Left lung (tissue), 10 donors: ENCODE results near the gene SLAMF7. TPM values are rescaled to one million over a fixed set of nuclear protein-coding genes. Genes with fewer than 3 reads are reported as not detected.

Experiments used
- ATAC-seq: fragments of 200-7000 bp; cut with Tn5 transposase; one replicate; pipeline ENCODE4 v1.9.1; 2020; ENCODE audit warnings: moderate library complexity
- DNase-seq, 4 donors: peaks; one replicate each; pipeline ENCODE4 v3.0.0-alpha.2; 2013 to 2020
- H3K27ac ChIP-seq, 2 donors: fragments of 200-600 bp; sonication (generic) in 1 of 2; one replicate each; pipeline versions ENCODE4 v1.5.0 to v1.8.0; 2020 to 2021
- H3K27me3 ChIP-seq, 2 donors: fragments of 200-600 bp; sonication (generic) in 1 of 2; one replicate each; pipeline versions ENCODE4 v1.5.0 to v1.8.0; 2020 to 2021
- H3K36me3 ChIP-seq, 2 donors: fragments of 200-600 bp; sonication (generic) in 1 of 2; one replicate each; pipeline versions ENCODE4 v1.5.0 to v1.8.0; 2020 to 2021
- H3K4me1 ChIP-seq, 2 donors: fragments of 200-600 bp; one replicate each; pipeline ENCODE4 v1.8.0; 2021
- H3K4me3 ChIP-seq, 2 donors: fragments of 200-600 bp; sonication (generic) in 1 of 2; one replicate each; pipeline versions ENCODE4 v1.5.0 to v1.8.0; 2020 to 2021; ENCODE audit warnings: mild to moderate bottlenecking in 1 of 2
- H3K9me3 ChIP-seq, 2 donors: fragments of 200-600 bp; sonication (generic) in 1 of 2; one replicate each; pipeline versions ENCODE4 v1.5.0 to v1.8.0; 2020 to 2021
- intact Hi-C, 2 donors: fragments of 100-400 bp; cut with DNase I; formaldehyde crosslinking; loops; one replicate each; pipeline versions ENCODE4 v1.11.2 to v1.14.2; 2022
- polyA plus RNA-seq, 6 donors: library from polyadenylated mRNA; unstranded; fragments of 120-200 nt; gene quantifications; one replicate each; pipeline ENCODE4 v1.2.1, GENCODE V29; 2013; ENCODE audit not compliant: insufficient read length in 6 of 6
- total RNA-seq, 2 donors: library from RNA; stranded (reverse); fragmentation: NEBNext Ultra II Directional; extraction: Animal tissue kit (Norgen Biotek cat#: 25700); gene quantifications; one replicate each; pipeline ENCODE4 v1.2.1, GENCODE V29; 2021
- TF ChIP-seq, protein P1 (sequence below), 2 donors: fragments of 200-600 bp; sonication (generic) in 1 of 2; IDR thresholded peaks; one replicate each; pipeline versions ENCODE4 v1.5.0 to v1.8.0; 2021; ENCODE audit warnings: antibody characterized with exemption in 2 of 2
- donor health status: DM: no; HTN: yes; CAD: no.
- donor health status: DM: no; HTN: no; CAD: no.

Gene SLAMF7
- total and polyA plus RNA-seq, 8 donors, result 0.77 to 33.8 (median 1.2) TPM

DNA sequence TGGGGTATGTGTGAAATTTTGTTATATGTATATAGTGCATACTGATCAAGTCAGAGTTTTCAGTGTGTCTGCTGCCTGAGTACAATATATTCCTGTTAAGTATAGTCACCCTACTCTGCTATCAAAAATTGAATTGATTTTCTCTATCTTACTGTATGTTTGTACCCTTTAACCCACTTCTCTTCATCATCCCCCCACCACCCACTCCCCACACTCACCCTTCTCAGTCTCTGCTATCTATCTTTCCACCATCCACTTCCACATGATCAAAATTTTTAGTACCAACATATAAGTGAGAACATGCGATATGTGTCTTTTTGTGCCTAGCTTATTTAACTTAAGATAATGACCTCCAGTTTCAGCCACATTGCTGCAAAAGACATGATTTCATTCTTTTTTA is 61.1 kb downstream of the SLAMF7 start:
- ATAC-seq, result no peak
- Histone ChIP-seq H3K36me3 (no peaks in the 10 kb centered on the region), H3K4me3 (no peak overlapping the region), H3K4me1 (no peaks in the 10 kb centered on the region), H3K9me3 (no peaks in the 10 kb centered on the region), H3K27ac (no peak overlapping the region), H3K27me3 (no peaks in the 10 kb centered on the region)
- no peak for DNase-seq
- TF ChIP-seq, protein P1, sequence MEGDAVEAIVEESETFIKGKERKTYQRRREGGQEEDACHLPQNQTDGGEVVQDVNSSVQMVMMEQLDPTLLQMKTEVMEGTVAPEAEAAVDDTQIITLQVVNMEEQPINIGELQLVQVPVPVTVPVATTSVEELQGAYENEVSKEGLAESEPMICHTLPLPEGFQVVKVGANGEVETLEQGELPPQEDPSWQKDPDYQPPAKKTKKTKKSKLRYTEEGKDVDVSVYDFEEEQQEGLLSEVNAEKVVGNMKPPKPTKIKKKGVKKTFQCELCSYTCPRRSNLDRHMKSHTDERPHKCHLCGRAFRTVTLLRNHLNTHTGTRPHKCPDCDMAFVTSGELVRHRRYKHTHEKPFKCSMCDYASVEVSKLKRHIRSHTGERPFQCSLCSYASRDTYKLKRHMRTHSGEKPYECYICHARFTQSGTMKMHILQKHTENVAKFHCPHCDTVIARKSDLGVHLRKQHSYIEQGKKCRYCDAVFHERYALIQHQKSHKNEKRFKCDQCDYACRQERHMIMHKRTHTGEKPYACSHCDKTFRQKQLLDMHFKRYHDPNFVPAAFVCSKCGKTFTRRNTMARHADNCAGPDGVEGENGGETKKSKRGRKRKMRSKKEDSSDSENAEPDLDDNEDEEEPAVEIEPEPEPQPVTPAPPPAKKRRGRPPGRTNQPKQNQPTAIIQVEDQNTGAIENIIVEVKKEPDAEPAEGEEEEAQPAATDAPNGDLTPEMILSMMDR (IDR thresholded peaks at IDR 0.05), result no peak
- intact Hi-C loops, result no loop called here

DNA sequence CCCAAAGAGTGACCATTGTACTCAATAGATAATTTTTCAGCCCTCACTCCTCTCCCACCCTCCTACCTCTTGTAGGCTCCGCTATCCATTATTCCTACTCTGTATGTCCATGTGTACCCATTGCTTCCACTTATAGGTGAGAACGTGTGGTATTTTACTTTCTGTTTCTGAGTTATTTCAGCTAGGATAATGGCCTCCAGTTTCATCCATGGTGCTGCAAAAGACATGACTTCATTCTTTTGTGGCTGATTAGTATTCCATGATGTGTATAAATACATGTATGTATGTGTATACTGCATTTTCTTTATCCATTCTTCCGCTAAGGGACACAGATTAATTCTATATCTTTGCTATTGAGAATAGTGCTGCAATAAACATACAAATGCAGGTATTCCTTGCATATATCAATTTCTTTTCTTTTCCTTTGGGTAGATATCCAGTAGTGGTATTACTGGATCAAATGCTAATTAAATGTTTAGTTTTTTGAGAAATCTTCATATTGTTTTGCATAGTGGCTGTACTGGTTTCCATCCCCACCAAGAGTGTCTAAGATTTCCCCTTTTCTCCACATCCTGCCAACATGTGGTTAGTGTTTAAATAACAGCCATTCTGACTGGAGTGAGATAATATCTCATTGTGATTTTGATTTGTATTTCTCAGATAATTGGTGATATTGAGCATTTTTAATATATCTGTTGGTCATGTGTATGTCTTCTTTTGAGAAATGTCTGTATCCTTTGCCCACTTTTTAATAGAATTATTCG is 61.8 kb downstream of the SLAMF7 start:
- Histone ChIP-seq H3K27me3 (no peaks in the 10 kb centered on the region), H3K36me3 (no peaks in the 10 kb centered on the region), H3K4me3 (no peak overlapping the region), H3K27ac (no peak overlapping the region), H3K9me3 (no peaks in the 10 kb centered on the region), H3K4me1 (no peaks in the 10 kb centered on the region)
- ATAC-seq, result no peak
- intact Hi-C loops, result no loop called here
- TF ChIP-seq, protein P1 (IDR thresholded peaks at IDR 0.05), result no peak
- no peak for DNase-seq

DNA sequence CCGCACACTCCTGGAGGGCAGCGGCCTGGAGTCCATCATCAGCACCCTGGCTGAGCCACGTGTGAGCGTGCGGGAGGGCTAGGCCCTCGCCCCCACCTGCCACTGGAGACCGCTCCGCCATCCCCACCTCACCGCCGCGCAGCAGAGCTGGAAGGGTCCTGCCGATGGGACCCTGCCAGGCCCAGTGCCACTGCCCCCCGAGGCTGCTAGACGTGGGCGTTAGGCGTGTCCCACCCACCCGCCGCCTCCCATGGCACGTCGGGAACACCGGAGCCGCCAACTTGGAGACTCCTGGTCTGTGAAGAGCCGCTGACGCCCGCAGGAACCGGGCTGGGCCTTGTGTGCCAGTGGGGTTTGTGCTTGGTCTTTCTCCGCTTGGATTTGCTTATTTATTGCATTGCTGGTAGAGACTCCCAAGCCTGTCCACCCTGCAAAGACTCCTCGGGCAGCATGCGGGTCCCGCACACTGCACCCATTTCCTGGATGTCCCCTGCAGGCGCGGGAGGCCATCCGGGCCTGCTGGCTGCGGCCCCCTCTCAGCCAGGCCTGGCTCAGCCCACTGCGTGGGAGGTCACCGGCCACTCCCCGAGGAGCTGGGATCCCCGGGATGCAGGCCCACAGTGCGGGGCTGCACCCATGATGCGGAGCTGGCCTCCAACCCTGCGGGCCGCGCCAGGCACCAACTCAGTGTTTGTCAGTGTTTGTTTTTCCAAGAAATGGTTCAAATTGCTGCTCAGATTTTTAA is 63.0 kb downstream of the SLAMF7 start:
- no peaks in the 10 kb centered on the region for H3K36me3 ChIP-seq
- ATAC-seq (no peak), DNase-seq (no peak)
- H3K27me3 ChIP-seq, result no peaks in the 10 kb centered on the region
- no peak overlapping the region for H3K27ac ChIP-seq
- H3K4me1 ChIP-seq, result no peaks in the 10 kb centered on the region
- peaks cover 0 to 8% of the 10 kb centered on the region in 2 donors for H3K9me3 ChIP-seq
- no peak overlapping the region for H3K4me3 ChIP-seq
- TF ChIP-seq, protein P1 (IDR thresholded peaks at IDR 0.05), result no peak
- intact Hi-C loops, result no loop called here

Other genes starting within 250 kb of the SLAMF7 start
- 1 to 10 TPM; 1.4 to 2.8 TPM for gene SLAMF6, start 216.0 kb upstream of the SLAMF7 start, total RNA-seq
- under 1 TPM; 0.10 to 0.84 (median 0.43) TPM for gene SLAMF6, start 216.0 kb upstream of the SLAMF7 start, polyA plus RNA-seq
- gene CD84, start 159.8 kb upstream of the SLAMF7 start, total RNA-seq, result 10 to 100 TPM; 17.2 to 39.7 TPM
- gene CD84, start 159.8 kb upstream of the SLAMF7 start, polyA plus RNA-seq, result 1 to 10 TPM; 1.6 to 2.6 (median 2.1) TPM
- gene SLAMF1, start 92.2 kb upstream of the SLAMF7 start, total RNA-seq, result 1 to 10 TPM in 1 of 2 donors, under 1 TPM in 1; 0.76 to 2.5 TPM
- gene SLAMF1, start 92.2 kb upstream of the SLAMF7 start, polyA plus RNA-seq, result under 1 TPM in 5 of 6 donors, not detected in 1; 0.09 to 0.27 (median 0.13) TPM
- 10 to 100 TPM in 1 of 2 donors, 1 to 10 TPM in 1; 9.9 to 35.5 TPM for gene CD48, start 27.4 kb upstream of the SLAMF7 start, total RNA-seq
- gene CD48, start 27.4 kb upstream of the SLAMF7 start, polyA plus RNA-seq, result 10 to 100 TPM in 1 of 6 donors, 1 to 10 TPM in 5; 5.8 to 10.3 (median 6.9) TPM
- gene LY9, start 56.9 kb downstream of the SLAMF7 start, total RNA-seq, result 1 to 10 TPM in 1 of 2 donors, under 1 TPM in 1; 0.82 to 2.5 TPM
- gene LY9, start 56.9 kb downstream of the SLAMF7 start, polyA plus RNA-seq, result under 1 TPM; 0.29 to 0.84 (median 0.43) TPM
- 1 to 10 TPM in 1 of 2 donors, under 1 TPM in 1; 0.90 to 3.7 TPM for gene CD244, start 123.6 kb downstream of the SLAMF7 start, total RNA-seq
- 1 to 10 TPM in 1 of 6 donors, under 1 TPM in 5; 0.43 to 1.0 (median 0.71) TPM for gene CD244, start 123.6 kb downstream of the SLAMF7 start, polyA plus RNA-seq
- 1 to 10 TPM in 1 of 2 donors, under 1 TPM in 1; 0.73 to 3.3 TPM for gene ITLN1, start 145.9 kb downstream of the SLAMF7 start, total RNA-seq
- 1 to 10 TPM in 1 of 6 donors, under 1 TPM in 5; 0.27 to 1.9 (median 0.68) TPM for gene ITLN1, start 145.9 kb downstream of the SLAMF7 start, polyA plus RNA-seq
- gene ITLN2, start 215.6 kb downstream of the SLAMF7 start, total RNA-seq, result 1 to 10 TPM; 1.5 to 1.8 TPM
- under 1 TPM in 2 of 6 donors, not detected in 4; 0.17 to 0.18 TPM for gene ITLN2, start 215.6 kb downstream of the SLAMF7 start, polyA plus RNA-seq